ENCODE data around the gene CYFIP1.
A peak's percentile ranks its signal among the peaks of the same experiment; 100 is the strongest.

Gene CYFIP1

GRCh38 chr15:22981051-22981840 is 1.1 kb upstream of the CYFIP1 start:
- peak overlapping the region in 2 of 3 experiments; percentile 32 to 84 for H3K27ac Mint-ChIP-seq
- peaks cover 11% of the 10 kb centered on the region for H3K4me1 Mint-ChIP-seq
- no peaks in the 10 kb centered on the region for H3K36me3 Mint-ChIP-seq (ENCODE audit: low read depth)
- TF ChIP-seq, protein P1, sequence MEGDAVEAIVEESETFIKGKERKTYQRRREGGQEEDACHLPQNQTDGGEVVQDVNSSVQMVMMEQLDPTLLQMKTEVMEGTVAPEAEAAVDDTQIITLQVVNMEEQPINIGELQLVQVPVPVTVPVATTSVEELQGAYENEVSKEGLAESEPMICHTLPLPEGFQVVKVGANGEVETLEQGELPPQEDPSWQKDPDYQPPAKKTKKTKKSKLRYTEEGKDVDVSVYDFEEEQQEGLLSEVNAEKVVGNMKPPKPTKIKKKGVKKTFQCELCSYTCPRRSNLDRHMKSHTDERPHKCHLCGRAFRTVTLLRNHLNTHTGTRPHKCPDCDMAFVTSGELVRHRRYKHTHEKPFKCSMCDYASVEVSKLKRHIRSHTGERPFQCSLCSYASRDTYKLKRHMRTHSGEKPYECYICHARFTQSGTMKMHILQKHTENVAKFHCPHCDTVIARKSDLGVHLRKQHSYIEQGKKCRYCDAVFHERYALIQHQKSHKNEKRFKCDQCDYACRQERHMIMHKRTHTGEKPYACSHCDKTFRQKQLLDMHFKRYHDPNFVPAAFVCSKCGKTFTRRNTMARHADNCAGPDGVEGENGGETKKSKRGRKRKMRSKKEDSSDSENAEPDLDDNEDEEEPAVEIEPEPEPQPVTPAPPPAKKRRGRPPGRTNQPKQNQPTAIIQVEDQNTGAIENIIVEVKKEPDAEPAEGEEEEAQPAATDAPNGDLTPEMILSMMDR (IDR thresholded peaks at IDR 0.05; ENCODE audit: unreplicated experiment in 3 of 3): no peak
- no peaks in the 10 kb centered on the region for H3K9me3 Mint-ChIP-seq
- H3K27me3 Mint-ChIP-seq (ENCODE audit: low read depth): peaks cover 4% of the 10 kb centered on the region
- H3K4me3 Mint-ChIP-seq: peak overlapping the region; percentile 85 to 94 (median 93)

DNA sequence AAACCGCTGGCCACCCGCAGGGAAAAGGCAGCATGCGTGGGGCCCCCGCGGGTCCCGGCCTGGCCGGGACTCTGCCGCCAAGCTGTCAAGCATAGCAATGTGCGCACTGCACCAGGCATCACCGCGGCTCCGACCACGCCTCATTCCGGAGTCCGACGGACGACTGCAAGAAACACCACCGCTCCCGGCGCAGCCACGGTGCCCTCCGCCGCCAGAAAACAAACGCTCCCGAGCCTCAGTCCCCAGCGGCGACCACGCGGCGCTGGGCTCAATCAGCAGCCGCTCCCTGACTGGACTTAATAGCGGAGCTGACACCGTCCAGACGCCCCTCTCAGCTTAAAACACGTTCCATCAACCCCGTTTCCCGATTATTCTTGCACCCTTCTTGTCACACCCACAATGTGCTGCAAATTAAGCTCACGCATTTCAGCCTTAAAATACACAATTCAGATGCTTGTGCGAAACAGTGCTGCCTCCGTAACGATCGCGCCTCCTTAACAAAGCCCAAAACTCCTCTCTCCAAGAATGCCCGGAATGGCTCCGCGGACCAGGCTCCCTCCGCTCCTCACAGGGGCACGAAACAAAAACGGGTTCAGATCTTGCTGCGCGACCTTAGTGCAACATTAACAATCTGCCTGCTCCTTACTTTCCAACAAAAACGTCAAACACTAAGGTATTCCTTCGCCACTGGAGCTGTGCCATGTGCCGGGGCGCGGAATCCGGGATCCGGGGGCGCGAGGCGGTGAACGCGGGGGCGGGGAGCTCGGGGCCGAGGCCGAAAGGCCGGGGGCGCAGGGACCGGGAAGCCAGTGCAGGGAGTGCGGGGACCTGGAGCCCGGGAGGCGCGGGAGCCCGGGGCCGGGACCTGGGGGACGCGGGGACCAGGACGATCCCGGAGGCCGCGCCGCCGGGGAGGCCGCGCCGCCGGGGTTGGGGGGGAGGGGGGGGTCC is 655 bp downstream of the CYFIP1 start:
- Mint-ChIP-seq H3K27ac (peak overlapping the region; percentile 30 to 63 (median 47)), H3K4me3 (peak overlapping the region; percentile 89 to 97 (median 96)), H3K36me3 (ENCODE audit: low read depth) (peaks cover 3% of the 10 kb centered on the region), H3K4me1 (peaks cover 15% of the 10 kb centered on the region), H3K27me3 (ENCODE audit: low read depth) (peaks cover 4% of the 10 kb centered on the region), H3K9me3 (no peaks in the 10 kb centered on the region)
- TF ChIP-seq, protein P1 (IDR thresholded peaks at IDR 0.05; ENCODE audit: unreplicated experiment in 3 of 3): no peak

DNA sequence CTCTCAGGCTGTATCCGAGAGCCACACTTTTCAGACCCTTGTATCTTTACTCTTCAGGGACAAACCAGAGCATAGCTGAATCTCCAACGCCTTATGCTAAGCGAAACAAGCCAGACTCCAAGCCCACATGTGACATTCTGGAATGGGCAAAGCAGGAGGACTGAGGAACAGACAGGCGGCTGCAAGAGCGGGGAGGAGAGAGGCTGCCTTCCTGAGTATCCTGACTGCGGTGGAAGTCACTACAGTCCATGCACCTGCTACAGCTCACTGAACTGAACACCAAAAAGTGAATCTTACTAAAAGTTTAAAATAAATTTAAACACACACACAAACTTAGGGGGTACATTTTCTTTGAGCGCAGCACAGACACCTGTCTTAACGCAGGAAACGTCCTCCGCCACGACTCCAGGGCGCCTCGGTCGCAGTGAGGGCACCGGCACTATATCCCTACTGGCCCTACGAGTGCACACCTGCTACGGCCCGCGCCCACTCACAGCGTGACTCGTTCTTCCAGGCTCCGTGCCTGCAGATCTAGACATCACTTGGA is 1.4 kb downstream of the CYFIP1 start:
- TF ChIP-seq, protein P1 (IDR thresholded peaks at IDR 0.05; ENCODE audit: unreplicated experiment in 3 of 3): no peak
- Mint-ChIP-seq H3K4me1 (peaks cover 15% of the 10 kb centered on the region), H3K4me3 (peak overlapping the region; percentile 89 to 97 (median 96)), H3K27ac (peak overlapping the region in 1 of 3 experiments; percentile 2), H3K9me3 (no peaks in the 10 kb centered on the region), H3K27me3 (ENCODE audit: low read depth) (peaks cover 4% of the 10 kb centered on the region), H3K36me3 (ENCODE audit: low read depth) (peaks cover 3% of the 10 kb centered on the region)

DNA sequence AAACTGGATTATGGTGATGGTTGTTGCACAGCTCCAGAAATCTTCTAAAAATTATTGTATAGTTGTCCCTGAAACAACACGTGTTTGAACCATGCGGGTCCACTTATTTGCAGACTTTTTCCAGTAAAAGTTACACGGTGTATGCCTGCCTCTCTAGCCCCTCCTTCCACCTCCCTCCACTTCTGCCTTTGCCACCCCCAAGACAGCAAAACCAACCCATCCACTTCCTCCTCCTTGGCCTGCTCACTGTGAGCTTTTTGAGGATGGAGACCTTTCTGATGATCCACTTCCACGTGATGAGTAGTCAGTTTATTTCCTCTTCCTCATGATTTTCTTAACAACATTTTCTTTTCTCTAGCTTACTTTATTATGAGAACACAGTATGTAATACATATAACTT is 5.4 kb downstream of the CYFIP1 start:
- Mint-ChIP-seq H3K9me3 (peaks cover 7% of the 10 kb centered on the region), H3K4me1 (peaks cover 15% of the 10 kb centered on the region), H3K27ac (no peak overlapping the region), H3K4me3 (no peak overlapping the region), H3K36me3 (ENCODE audit: low read depth) (peaks cover 20% of the 10 kb centered on the region), H3K27me3 (ENCODE audit: low read depth) (no peaks in the 10 kb centered on the region)
- TF ChIP-seq, protein P1 (IDR thresholded peaks at IDR 0.05; ENCODE audit: unreplicated experiment in 3 of 3): no peak

DNA sequence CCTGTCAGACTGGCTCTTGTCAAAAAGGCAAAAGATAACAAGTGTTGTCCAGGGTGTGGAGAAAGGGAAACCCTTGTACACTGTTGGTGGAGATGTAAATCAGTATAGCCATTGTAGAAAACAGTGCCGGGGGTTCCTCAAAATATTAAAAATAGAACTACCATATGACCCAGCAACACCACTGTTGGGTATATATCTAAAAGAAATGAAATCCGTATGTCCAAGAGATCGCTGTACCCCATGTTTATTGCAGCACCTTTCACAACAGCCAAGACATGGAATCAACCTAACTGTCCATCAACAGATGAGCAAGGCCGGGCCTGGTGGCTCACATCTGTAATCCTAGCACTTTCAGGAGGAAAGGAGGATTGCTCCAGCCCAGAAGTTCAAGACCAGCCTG is 6.2 kb downstream of the CYFIP1 start:
- Mint-ChIP-seq H3K27ac (no peak overlapping the region), H3K4me1 (peaks cover 10% of the 10 kb centered on the region), H3K4me3 (no peak overlapping the region), H3K36me3 (ENCODE audit: low read depth) (peaks cover 25% of the 10 kb centered on the region), H3K27me3 (ENCODE audit: low read depth) (no peaks in the 10 kb centered on the region), H3K9me3 (peaks cover 10% of the 10 kb centered on the region)
- TF ChIP-seq, protein P1 (IDR thresholded peaks at IDR 0.05; ENCODE audit: unreplicated experiment in 3 of 3): no peak

Measured in nephron (organoid).